H9 (cell line): Measurements from ENCODE around the gene PRDM11. TPM values are rescaled to one million over a fixed set of nuclear protein-coding genes. Genes with fewer than 3 reads are reported as not detected.

Experiments
- DNase-seq: peaks from one replicate; pipeline ENCODE4 v3.0.0-alpha.2; 2017
- H2AFZ ChIP-seq: one replicate; pipeline ENCODE4 v1.6.1; 2013; ENCODE audit warnings: mild to moderate bottlenecking, low read length, control low read depth, moderate library complexity
- H2AK5ac ChIP-seq: 2 replicates; pipeline ENCODE4 v1.6.1; 2013; ENCODE audit warnings: low read length, control low read depth, mixed read lengths; ENCODE audit not compliant: insufficient read length
- H2BK120ac ChIP-seq: one replicate; pipeline ENCODE4 v1.6.1; 2013; ENCODE audit warnings: low read depth, mild to moderate bottlenecking, low read length, control low read depth, inconsistent platforms; ENCODE audit not compliant: poor library complexity, severe bottlenecking
- H2BK12ac ChIP-seq: 2 replicates; pipeline ENCODE4 v1.6.1; 2013; ENCODE audit warnings: low read length, control low read depth, mixed read lengths, low read depth; ENCODE audit not compliant: insufficient read length
- H2BK15ac ChIP-seq: 2 replicates; pipeline ENCODE4 v1.6.1; 2013; ENCODE audit warnings: low read depth, low read length, control low read depth
- H2BK20ac ChIP-seq: one replicate; pipeline ENCODE4 v1.6.1; 2013; ENCODE audit warnings: low read depth, mild to moderate bottlenecking, low read length, control low read depth, inconsistent platforms; ENCODE audit not compliant: poor library complexity, severe bottlenecking
- H2BK5ac ChIP-seq: 2 replicates; pipeline ENCODE4 v1.6.1; 2013; ENCODE audit warnings: low read length, control low read depth, mixed read lengths; ENCODE audit not compliant: insufficient read length
- H3K14ac ChIP-seq: 2 replicates; pipeline ENCODE4 v1.6.1; 2013; ENCODE audit warnings: low read length, control low read depth; ENCODE audit not compliant: insufficient read depth
- H3K18ac ChIP-seq: 2 replicates; pipeline ENCODE4 v1.6.1; 2013; ENCODE audit warnings: low read depth, mild to moderate bottlenecking, mixed read lengths, low read length, control low read depth; ENCODE audit not compliant: insufficient read length
- H3K23ac ChIP-seq: 2 replicates; pipeline ENCODE4 v1.6.1; 2013; ENCODE audit warnings: low read length, control low read depth, mixed read lengths, low read depth; ENCODE audit not compliant: insufficient read length
- H3K23me2 ChIP-seq: 2 replicates; pipeline ENCODE4 v1.6.1; 2013; ENCODE audit warnings: low read depth, mild to moderate bottlenecking, mixed read lengths, low read length, control low read depth; ENCODE audit not compliant: insufficient read length, poor library complexity, severe bottlenecking
- H3K27ac ChIP-seq: 2 replicates; pipeline ENCODE4 v1.5.1; 2013; ENCODE audit warnings: low read length, control low read depth, mixed read lengths, low read depth; ENCODE audit not compliant: insufficient read length
- H3K27me3 ChIP-seq: 2 replicates; pipeline ENCODE4 v1.6.1; 2013; ENCODE audit warnings: low read length, control low read depth, inconsistent platforms; ENCODE audit not compliant: insufficient read depth
- H3K4ac ChIP-seq: 2 replicates; pipeline ENCODE4 v1.6.1; 2013; ENCODE audit warnings: low read depth, mild to moderate bottlenecking, control low read depth, inconsistent platforms, low read length, moderate library complexity
- H3K4me1 ChIP-seq: 2 replicates; pipeline ENCODE4 v1.6.1; 2013; ENCODE audit warnings: low read length, control low read depth, inconsistent platforms; ENCODE audit not compliant: insufficient read depth
- H3K4me2 ChIP-seq: 2 replicates; pipeline ENCODE4 v1.6.1; 2013; ENCODE audit warnings: low read length, control low read depth, mixed read lengths; ENCODE audit not compliant: insufficient read length, insufficient read depth
- H3K56ac ChIP-seq: 2 replicates; pipeline ENCODE4 v1.6.1; 2013; ENCODE audit warnings: low read depth, mild to moderate bottlenecking, mixed read lengths, low read length, control low read depth; ENCODE audit not compliant: insufficient read length
- H3K79me1 ChIP-seq: 2 replicates; pipeline ENCODE4 v1.6.1; 2013; ENCODE audit warnings: low read depth, mild to moderate bottlenecking, moderate library complexity, low read length, control low read depth, inconsistent platforms; ENCODE audit not compliant: insufficient read depth, poor library complexity, severe bottlenecking
- H3K79me2 ChIP-seq: 2 replicates; pipeline ENCODE4 v1.6.1; 2013; ENCODE audit warnings: low read length, control low read depth, inconsistent platforms; ENCODE audit not compliant: insufficient read depth
- H3K9ac ChIP-seq: 2 replicates; pipeline ENCODE4 v1.6.1; 2013; ENCODE audit warnings: low read length, control low read depth, mixed read lengths; ENCODE audit not compliant: insufficient read length; ENCODE audit errors: extremely low read depth
- H3K9me3 ChIP-seq: one replicate; pipeline ENCODE4 v1.6.1; 2013; ENCODE audit warnings: low read depth, low read length, inconsistent platforms; ENCODE audit not compliant: control insufficient read depth
- H3T11ph ChIP-seq: one replicate; pipeline ENCODE4 v1.6.1; 2013; ENCODE audit warnings: mild to moderate bottlenecking, low read length, control low read depth, inconsistent platforms
- H4K20me1 ChIP-seq: one replicate; pipeline ENCODE4 v1.6.1; 2013; ENCODE audit not compliant: control insufficient read depth, insufficient read length, insufficient read depth
- H4K5ac ChIP-seq: 2 replicates; pipeline ENCODE4 v1.6.1; 2013; ENCODE audit warnings: low read depth, mild to moderate bottlenecking, mixed read lengths, low read length, control low read depth; ENCODE audit not compliant: insufficient read length
- H4K8ac ChIP-seq: replicated peaks from 2 replicates; pipeline ENCODE4 v1.6.1; 2013; ENCODE audit warnings: low read length, control low read depth, mixed read lengths, low read depth; ENCODE audit not compliant: insufficient read length
- H4K91ac ChIP-seq: 2 replicates; pipeline ENCODE4 v1.6.1; 2013; ENCODE audit warnings: low read depth, mild to moderate bottlenecking, moderate library complexity, mixed read lengths, low read length, control low read depth; ENCODE audit not compliant: insufficient read length
- H3K27ac Mint-ChIP-seq, 3 experiments: 2 replicates in 2 of 3; 3 replicates in 1 of 3; pipeline ENCODE4 v1.8.0; 2020 to 2021; ENCODE audit warnings: mixed read lengths in 3 of 3, mild to moderate bottlenecking in 1 of 3, moderate library complexity in 1 of 3
- H3K27me3 Mint-ChIP-seq: 2 replicates; pipeline ENCODE4 v1.8.0; 2021; ENCODE audit warnings: low read depth, mild to moderate bottlenecking, moderate library complexity, mixed read lengths
- H3K36me3 Mint-ChIP-seq, 3 experiments: 2 replicates in 2 of 3; 3 replicates in 1 of 3; pipeline ENCODE4 v1.8.0; 2020 to 2021; ENCODE audit warnings: low read depth in 3 of 3, mixed read lengths in 3 of 3; ENCODE audit not compliant: insufficient read depth in 1 of 3
- H3K4me1 Mint-ChIP-seq, 2 experiments: 2 replicates each; pipeline ENCODE4 v1.8.0; 2020; ENCODE audit warnings: mixed read lengths in 2 of 2
- H3K4me3 Mint-ChIP-seq, 2 experiments: 2 replicates in 1 of 2; 3 replicates in 1 of 2; pipeline ENCODE4 v1.8.0; 2020 to 2021; ENCODE audit warnings: mild to moderate bottlenecking in 2 of 2, mixed read lengths in 2 of 2, moderate library complexity in 1 of 2
- H3K9me3 Mint-ChIP-seq, 2 experiments: 2 replicates in 1 of 2; 3 replicates in 1 of 2; pipeline ENCODE4 v1.8.0; 2020; ENCODE audit warnings: mild to moderate bottlenecking in 2 of 2, mixed read lengths in 2 of 2, moderate library complexity in 1 of 2
- WGBS: extraction: QIAGEN DNeasy Blood & Tissue Kit; methylation state at CpG from one replicate; pipeline ENCODE4 v1.1.7; 2013; ENCODE audit warnings: missing lambda C conversion rate, low lambda C conversion rate, mixed read lengths; ENCODE audit not compliant: insufficient read length; ENCODE audit errors: extremely low coverage; 5-methylcytosine and 5-hydroxymethylcytosine counted together
- total RNA-seq: library from RNA; stranded (reverse); gene quantifications from 2 replicates; pipeline ENCODE4 v1.2.1, GENCODE V29; 2021
- TF ChIP-seq, protein P1 (sequence below): fragments of 200-600 bp; sonication (generic); conservative IDR thresholded peaks from 3 replicates; pipeline ENCODE4 v1.8.0; 2021; ENCODE audit warnings: antibody characterized with exemption, mild to moderate bottlenecking

PRDM11 gene
- total RNA-seq, 1 experiment from 2014 or later: 11.5 TPM

DNA sequence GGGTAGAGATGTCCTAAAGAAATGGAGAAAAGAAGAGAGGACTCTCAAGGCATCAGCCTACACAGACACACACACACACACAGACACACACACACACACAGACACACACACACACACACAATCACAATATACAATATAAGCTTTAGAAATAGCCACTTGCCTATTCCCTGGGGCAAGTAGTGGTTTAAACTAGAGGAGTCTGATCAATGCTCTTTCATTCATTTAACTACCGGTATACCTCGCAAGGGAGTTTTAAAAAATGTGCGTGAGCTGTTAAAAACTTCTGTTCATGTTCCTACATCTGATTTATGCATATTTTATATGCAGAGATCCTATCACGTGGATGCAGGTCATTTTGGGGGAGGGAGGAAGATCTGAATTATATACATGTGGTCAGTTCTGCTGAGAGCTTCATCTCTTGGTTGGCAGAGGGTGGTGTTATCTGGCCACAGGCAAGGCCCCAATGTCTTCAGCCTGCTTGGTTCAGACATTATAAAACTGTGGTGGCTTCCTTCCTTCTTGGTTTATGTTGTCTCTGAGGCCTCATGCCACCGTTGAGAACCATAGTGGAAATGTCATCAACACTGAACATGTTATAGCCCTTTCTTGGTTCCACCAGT, 83.1 kb downstream of the PRDM11 start:
- Mint-ChIP-seq H3K9me3 (no peaks in the 10 kb centered on the region), H3K4me1 (peaks cover 4 to 5% of the 10 kb centered on the region in 2 experiments), H3K27ac (no peak overlapping the region), H3K27me3 (no peaks in the 10 kb centered on the region), H3K36me3 (peaks cover 14 to 27% (median 21%) of the 10 kb centered on the region in 3 experiments; a peak in 6 of 7 replicates), H3K4me3 (no peak overlapping the region)
- Histone ChIP-seq H4K5ac (no peak overlapping the region), H3K4me1 (no peaks in the 10 kb centered on the region; the same call in 1 of the 2 replicates), H3T11ph (no peak overlapping the region), H3K23me2 (no peaks in the 10 kb centered on the region), H3K23ac (no peak overlapping the region), H4K8ac (no peak overlapping the region), H3K27ac (no peak overlapping the region), H3K14ac (no peak overlapping the region), H2BK20ac (no peak overlapping the region), H3K9me3 (no peaks in the 10 kb centered on the region), H3K9ac (no peak overlapping the region), H2BK12ac (no peak overlapping the region), H3K18ac (no peak overlapping the region), H3K4ac (no peak overlapping the region), H3K4me2 (no peak overlapping the region), H2BK5ac (no peak overlapping the region), H2BK120ac (no peak overlapping the region), H2BK15ac (no peak overlapping the region), H3K27me3 (no peaks in the 10 kb centered on the region), H4K20me1 (no peaks in the 10 kb centered on the region), H3K79me2 (no peaks in the 10 kb centered on the region), H2AK5ac (no peak overlapping the region), H3K79me1 (no peaks in the 10 kb centered on the region), H3K56ac (no peak overlapping the region), H2AFZ (no peak overlapping the region), H4K91ac (no peak overlapping the region)
- no peak for DNase-seq
- TF ChIP-seq, protein P1, sequence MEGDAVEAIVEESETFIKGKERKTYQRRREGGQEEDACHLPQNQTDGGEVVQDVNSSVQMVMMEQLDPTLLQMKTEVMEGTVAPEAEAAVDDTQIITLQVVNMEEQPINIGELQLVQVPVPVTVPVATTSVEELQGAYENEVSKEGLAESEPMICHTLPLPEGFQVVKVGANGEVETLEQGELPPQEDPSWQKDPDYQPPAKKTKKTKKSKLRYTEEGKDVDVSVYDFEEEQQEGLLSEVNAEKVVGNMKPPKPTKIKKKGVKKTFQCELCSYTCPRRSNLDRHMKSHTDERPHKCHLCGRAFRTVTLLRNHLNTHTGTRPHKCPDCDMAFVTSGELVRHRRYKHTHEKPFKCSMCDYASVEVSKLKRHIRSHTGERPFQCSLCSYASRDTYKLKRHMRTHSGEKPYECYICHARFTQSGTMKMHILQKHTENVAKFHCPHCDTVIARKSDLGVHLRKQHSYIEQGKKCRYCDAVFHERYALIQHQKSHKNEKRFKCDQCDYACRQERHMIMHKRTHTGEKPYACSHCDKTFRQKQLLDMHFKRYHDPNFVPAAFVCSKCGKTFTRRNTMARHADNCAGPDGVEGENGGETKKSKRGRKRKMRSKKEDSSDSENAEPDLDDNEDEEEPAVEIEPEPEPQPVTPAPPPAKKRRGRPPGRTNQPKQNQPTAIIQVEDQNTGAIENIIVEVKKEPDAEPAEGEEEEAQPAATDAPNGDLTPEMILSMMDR: no peak
- WGBS: no CpG with 5 or more reads among the region's 5 CpGs
